GM19455 (cell line): Measurements from ENCODE around the gene SLC9A3.
"Not testable (repeated sequence)": the region's sequence is repeated elsewhere in the genome, so short reads cannot be mapped to it uniquely, and the experiment has no call there.

Source experiments
- ATAC-seq: cut with Tn5 transposase; IDR thresholded peaks from one replicate; pipeline ENCODE4 v1.9.1; 2021; ENCODE audit not compliant: unreplicated experiment

Gene SLC9A3

DNA sequence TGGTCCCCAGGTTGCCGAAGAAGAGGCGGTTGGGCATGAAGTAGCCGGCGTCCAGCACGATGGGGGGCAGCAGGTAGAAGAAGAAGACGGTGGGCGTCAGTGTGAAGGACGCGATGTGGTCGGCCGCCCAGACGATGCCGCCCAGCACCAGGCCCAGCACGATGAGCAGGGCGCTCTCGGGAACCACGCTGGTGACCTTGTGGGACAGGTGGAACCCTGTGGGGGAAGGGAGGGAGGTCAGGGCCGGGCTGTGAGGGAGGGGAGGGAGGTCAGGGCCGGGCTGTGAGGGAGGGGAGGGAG, 32.4 kb downstream of the SLC9A3 start:
- ATAC-seq: no peak

GRCh38 chr5:491119-491855, 33.0 kb downstream of the SLC9A3 start:
- no peak for ATAC-seq

DNA sequence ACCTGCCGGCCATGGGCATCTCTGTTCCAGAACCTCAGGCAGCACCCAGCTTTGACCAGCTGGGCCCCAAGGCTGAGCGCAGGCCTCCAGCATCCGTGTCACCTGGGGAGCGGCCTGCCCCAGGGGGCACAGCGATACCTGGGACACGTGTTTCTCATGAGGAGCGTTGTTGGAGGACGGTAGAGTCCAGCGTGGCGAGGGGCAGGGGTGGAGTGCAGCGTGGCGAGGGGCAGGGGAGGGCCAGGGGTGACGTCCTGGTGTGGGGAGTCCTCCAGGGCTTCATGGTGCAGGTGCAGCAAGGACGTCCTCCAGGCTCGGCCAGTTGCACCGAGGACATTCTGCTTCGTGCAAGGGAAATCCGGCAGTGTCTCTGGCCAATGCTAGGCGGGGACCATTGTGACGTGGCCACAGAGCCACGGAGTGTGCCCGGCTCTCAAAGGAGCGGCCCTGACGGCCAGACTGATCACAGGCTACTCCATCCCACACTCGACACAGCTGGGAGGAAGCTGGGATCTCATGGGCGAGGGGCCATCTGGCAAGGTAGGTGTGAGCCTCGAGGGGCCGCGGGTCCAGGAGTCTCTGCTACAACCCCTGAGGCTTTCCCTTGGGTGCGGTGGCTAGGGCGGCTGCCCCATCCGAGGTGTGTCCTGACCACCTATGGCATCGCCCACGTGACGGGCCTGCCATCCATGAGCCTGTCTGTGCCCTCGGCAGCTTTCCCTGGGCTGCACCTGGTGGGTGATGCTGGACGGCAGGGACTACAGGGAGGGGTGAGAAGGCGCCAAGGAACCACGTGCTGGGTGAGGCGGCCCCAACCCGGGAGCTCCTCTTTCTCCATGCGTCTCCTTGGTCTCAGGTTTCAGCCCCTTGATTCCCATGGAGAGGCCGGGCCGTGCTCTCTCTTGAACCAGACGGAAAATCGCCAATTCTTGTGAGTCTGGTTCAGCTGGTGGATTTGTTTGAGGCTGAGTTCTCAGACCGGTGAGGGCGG, 33.8 kb downstream of the SLC9A3 start:
- no peak for ATAC-seq

- no peak for ATAC-seq
These were observed 34.6 kb downstream of the SLC9A3 start for GRCh38 chr5:489689-490080.

DNA sequence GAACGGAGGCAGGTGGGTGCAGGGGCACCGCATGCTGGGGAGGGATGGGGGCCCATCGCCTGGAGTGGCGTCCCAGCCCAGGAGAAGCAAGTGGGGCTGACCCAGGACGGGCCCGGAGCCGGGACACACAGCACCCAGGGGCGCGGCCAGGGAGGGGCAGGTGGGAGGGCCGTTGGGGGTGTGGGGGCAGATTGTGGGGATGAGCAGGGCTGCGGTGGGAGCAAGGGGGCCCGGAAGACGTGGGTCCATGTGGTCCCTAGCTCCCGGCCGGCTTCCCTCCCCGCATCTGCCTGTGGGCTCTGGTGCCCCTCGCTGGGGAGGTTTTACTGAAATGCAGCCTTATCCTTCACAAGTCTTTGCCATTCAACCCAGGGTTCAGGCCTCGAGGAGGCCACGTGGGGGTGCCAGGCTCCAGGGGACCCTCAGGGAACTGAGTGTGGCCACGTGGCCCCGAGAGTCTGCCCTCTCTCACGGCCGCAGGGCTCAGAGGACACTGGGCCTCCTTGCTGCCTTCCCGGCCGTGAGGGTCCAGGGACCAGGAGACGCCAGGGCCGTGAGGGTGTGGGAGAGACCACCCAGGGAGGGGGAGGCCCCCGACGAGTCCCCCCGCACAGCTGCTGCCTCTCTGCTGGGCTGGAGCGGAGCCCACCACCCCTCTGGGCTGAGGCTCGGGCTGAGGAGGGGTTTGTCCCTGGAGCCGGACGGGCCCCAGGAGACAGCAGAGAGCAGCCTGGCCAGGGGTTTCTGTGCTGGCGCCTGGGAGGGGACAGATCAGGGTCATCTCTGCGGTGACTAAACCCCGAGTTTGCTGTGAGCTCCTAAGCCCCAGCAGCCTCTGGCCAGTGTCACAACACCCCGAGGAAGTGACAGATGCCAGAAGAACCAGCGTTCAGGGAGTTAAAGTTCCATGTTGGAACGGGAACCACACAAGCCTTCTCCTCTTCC, 35.2 kb downstream of the SLC9A3 start:
- ATAC-seq: no peak

- no peak for ATAC-seq
These were observed 36.0 kb downstream of the SLC9A3 start for GRCh38 chr5:488241-488640.

DNA sequence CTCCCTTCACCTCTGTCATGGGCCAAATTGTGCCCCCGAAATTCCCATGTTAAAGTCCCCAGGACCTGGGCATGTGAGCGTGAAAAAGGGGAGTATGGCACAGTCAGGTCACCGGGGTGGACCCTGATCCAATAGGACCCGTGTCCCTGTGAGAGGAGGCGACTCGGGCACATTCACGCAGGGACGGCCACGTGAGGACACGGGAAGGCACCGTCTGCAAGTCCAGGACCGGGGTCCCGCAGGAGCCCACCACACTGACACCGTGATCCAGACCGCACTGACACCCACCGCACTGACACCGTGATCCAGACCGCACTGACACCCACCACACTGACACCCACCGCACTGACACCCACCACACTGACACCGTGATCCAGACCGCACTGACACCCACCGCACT, 37.7 kb downstream of the SLC9A3 start:
- not testable (repeated sequence) for ATAC-seq

DNA sequence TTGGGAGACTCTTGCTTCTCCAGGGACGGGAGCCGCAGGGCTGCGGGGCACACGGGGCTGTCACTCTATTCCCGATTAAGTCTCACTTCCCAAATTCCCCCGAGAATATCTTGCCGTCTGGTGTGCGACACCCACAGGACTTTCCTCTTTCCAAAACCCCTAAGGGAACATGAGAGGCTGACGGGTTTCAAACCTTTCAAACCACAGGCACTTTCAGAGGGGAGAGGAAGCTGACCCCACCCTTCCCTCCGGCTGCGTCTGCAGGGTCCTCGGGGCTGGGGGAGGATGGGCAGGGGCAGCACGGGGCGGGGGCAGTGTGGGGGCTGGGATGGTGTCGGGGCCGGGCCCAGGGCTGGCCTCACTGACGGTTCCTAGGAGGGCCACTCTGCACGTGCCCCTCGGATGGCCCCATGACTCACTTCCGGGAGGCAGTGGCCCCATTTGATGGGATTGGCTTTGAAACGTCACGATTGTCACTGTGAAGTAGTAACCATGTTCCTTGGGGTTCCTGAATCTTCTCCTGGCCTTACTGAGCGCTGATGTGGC, 38.2 kb downstream of the SLC9A3 start:
- no peak for ATAC-seq

DNA sequence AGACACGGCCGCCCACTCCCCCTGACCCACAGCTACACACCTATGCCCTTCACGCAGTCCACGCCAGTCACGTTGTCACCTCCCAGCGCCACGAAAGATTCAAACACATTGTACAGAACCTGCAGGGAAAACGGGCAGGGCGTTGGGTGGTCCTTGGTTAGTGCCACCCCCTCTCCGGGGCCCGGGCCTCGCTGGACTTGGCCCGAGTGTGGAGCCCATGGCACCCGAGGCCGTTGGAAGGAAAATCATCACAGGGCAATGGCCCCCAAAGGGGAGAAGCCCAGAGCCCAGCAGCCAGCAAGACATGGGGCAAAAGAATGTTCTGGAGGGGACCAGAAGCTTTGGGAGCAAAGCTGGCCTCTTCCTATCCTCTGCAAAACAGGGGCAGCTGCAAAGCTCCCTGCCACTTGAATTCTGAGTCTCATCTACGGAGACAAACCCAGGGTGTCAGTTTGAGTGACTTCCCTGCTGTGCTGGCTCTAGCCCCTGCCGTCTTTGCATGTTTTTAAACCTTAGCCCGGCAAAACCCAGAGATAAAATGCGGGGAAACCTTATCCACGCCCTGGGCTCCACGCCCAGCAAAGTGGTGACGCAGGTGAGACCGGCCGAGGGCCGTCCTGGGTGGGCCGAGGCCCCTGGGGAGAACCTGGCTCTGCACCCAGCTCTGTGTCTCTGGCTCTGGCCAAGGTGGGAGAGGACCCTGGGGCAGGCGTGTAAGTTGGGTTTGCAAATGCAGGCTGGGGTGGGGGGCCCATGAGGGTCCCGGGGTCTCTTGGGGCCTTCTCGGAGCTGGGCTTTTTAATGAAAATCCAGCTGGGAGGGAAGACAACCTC, 38.9 kb downstream of the SLC9A3 start:
- no peak for ATAC-seq

- ATAC-seq: no peak
These were observed 39.7 kb downstream of the SLC9A3 start for GRCh38 chr5:484556-484955.

GRCh38 chr5:483434-484140, 40.7 kb downstream of the SLC9A3 start:
- ATAC-seq: no peak

DNA sequence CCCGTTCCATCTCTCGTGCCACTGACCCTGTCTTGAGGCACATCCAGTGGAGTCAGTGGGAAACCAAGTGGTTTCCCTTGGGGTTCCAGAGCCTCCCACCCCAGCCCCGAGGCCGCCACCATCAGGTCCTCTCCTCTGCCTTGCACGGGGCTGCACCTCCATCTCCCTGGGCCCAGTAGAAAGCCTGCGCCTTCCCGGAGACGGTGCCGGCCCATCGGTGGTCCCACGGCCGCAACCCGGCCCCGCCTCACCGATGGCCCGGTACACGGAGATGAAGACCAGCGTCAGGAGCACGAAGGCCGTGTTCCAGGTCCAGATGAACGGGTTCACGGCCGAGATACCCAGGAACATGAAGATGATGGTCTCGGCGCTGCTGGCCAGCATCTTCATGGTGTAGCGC, 41.2 kb downstream of the SLC9A3 start:
- ATAC-seq: no peak

GRCh38 chr5:482506-482905, 41.7 kb downstream of the SLC9A3 start:
- ATAC-seq: no peak

DNA sequence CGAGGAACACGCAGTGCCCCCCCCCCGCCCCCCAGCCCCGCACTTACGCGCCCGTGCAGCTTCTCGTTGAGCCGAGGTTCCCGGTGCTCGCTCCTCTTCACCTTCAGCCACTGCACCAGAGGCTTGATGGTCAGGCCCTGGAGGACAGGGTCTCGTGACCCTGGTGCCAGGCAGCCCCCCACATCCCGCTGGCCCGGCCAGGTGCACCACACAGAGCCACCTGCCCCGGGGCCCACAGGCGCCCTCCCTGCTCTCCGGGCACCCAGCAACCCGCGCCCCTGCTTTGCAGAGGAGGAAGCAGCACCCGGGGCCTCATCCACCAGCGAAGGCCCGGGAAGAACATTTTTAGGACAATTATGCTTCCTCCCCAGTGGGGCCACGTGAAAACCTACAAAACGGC, 42.2 kb downstream of the SLC9A3 start:
- ATAC-seq: no peak

GRCh38 chr5:481347-481746, 42.9 kb downstream of the SLC9A3 start:
- ATAC-seq: no peak

- no peak for ATAC-seq
These were observed 44.5 kb downstream of the SLC9A3 start for GRCh38 chr5:479566-480319.

DNA sequence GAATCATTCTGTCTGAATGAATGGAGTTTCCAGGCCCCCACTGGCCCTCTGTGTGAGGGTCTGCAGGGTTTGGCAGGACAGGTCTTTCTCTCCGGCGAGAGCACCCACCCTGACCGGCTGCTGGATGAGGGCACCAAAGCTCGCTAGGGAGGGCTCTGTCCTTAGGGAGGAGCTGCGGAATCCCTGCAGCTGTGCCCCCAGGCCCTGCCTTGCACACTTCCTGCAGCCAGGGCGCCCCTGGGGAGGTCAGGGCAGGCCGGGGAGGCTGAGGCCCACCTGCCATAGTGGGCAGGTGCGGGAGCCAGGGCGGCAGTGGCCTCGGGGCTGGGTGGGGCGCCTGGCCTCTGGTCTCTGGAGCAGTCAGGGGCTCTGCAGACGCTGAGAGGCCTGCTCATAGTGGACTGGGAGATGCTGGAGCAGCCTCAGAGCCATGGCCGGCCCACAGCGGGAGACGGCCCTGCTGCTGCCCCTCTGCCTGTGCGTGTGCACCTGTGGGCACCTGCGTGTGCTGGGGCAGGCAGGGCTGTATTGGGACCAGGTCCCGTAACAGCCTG, 45.2 kb downstream of the SLC9A3 start:
- no peak for ATAC-seq

DNA sequence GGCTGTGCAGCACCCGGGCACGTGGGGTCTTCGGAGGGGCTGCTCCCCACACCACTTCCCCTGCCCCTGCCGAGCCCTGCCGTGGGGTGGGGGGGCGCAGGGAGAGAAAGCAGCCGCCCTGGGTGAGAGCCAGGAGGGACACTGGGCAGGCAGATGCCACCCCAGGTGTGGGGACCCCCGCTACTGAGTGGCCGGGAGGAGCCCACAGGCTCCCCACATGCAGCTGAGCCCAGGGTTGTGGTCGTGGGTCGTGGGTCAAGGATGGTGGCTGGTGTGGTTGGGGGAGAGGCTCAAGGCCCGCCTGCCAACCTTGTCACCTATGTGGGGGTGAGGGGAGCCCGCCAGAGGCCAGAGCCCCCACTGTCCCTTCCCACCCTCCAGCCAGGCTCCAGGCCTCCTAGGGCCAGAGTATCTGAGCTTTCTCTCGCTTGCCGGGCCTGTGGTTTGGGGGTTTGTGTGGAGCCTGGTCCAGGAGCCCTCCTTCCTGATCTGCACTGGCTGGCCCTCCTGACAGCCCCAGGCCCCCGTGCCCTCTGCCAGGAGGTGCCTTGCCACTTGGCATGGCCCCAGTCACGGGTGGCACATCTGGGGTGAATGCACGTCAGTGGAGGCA, 45.8 kb downstream of the SLC9A3 start:
- no peak for ATAC-seq
